GM18526 (cell line): ENCODE measurements around the gene YDJC.

Experiments used
- POLR2A ChIP-seq: IDR thresholded peaks from 3 replicates; pipeline ENCODE4 v1.6.1; 2011; ENCODE audit not compliant: insufficient read length; ENCODE audit errors: extremely low read depth

The YDJC gene

GRCh38 chr22:21641417-21641788 lies 11.6 kb upstream of the YDJC start:
- TF ChIP-seq POLR2A = no peak

GRCh38 chr22:21640810-21641209 lies 11.0 kb upstream of the YDJC start:
- no peak for TF ChIP-seq POLR2A

DNA sequence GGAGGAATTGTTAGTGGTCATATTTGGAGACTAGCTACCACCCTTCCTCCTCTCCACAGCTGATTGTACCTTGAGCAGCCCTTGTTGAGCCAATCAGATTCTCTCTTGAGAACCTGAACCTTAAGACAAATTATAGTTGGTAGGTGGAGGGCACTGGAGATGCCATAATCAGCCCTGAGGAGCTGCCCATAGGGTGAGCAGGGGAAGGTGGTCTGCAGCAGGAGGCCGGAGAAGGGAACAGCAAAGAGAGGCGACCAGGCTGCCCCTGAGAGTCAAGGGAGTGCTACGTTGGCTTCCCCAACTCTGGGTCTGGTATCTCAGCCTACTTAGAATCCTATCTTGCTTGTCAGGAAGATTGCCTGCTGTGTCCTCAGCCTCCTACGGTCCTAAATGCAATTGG lies 9.5 kb upstream of the YDJC start:
- no peak for TF ChIP-seq POLR2A

GRCh38 chr22:21636629-21637218 lies 6.9 kb upstream of the YDJC start:
- no peak for TF ChIP-seq POLR2A

DNA sequence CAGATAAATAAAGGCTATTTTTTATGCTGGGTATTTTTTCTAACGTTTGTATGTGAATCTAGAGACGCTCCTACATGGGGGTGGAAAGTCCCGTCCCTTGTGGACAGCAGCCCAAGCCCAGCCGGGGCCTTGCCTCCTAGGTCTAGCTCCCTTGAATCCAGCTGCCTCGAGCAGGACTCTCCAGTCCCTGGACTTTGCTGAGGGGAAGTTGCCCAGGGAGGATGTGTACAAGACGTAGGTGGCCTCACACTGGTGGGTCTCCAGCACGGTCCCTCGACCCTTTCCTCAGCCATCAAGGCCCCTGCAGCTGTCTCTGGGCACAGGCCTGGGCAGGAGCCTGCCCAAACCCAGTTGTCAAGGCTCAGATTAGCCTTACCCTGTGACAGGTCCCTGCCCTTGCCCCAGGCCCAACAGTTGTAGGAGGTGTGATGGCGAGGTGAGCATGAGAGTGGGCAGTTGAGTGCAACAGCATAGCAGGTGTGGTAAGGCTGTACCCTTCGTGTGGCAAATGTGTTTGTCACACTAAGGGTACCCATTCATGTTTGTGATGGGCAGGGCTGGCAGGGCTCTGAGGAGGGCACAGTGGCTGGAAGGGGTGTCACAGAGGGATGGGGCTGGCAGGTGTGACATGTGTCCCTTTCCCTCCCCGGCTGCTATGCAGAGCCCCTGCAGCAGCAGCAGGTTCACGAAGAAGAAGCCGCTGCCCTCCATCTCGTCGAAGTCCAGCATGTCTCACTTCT lies 6.1 kb upstream of the YDJC start:
- TF ChIP-seq POLR2A = no peak

GRCh38 chr22:21634844-21635243 lies 5.0 kb upstream of the YDJC start:
- no peak for TF ChIP-seq POLR2A

DNA sequence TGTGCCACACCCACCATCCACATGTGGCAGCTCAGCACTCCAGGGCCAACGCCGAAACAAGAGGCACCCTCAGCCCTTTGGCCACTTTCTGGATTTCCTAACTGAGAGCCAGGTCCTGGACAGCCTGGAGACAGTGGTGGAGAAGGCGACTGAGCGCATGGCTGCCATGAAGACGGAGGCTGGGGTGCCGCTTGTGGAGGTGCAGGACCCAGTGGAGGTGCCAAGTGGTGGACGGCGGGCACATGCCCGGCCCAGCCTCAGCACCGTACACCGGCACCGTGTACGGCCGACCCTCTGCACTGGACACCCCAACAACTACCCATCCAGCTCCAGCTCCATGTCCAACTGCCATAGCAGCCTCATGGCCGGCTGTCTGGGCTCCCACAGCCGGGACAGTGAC lies 4.3 kb upstream of the YDJC start:
- TF ChIP-seq POLR2A = no peak

GRCh38 chr22:21633481-21633880 lies 3.7 kb upstream of the YDJC start:
- TF ChIP-seq POLR2A = no peak

GRCh38 chr22:21632931-21633330 lies 3.1 kb upstream of the YDJC start:
- no peak for TF ChIP-seq POLR2A

- TF ChIP-seq POLR2A = no peak
Observed at GRCh38 chr22:21632237-21632895, 2.5 kb upstream of the YDJC start, which contains the start of gene CCDC116. CCDC116 (plus strand) TSS chr22:21632760; CDS start chr22:21633182, 422 bp downstream.

- TF ChIP-seq POLR2A = no peak
Observed at GRCh38 chr22:21631025-21631424, 1.2 kb upstream of the YDJC start.

DNA sequence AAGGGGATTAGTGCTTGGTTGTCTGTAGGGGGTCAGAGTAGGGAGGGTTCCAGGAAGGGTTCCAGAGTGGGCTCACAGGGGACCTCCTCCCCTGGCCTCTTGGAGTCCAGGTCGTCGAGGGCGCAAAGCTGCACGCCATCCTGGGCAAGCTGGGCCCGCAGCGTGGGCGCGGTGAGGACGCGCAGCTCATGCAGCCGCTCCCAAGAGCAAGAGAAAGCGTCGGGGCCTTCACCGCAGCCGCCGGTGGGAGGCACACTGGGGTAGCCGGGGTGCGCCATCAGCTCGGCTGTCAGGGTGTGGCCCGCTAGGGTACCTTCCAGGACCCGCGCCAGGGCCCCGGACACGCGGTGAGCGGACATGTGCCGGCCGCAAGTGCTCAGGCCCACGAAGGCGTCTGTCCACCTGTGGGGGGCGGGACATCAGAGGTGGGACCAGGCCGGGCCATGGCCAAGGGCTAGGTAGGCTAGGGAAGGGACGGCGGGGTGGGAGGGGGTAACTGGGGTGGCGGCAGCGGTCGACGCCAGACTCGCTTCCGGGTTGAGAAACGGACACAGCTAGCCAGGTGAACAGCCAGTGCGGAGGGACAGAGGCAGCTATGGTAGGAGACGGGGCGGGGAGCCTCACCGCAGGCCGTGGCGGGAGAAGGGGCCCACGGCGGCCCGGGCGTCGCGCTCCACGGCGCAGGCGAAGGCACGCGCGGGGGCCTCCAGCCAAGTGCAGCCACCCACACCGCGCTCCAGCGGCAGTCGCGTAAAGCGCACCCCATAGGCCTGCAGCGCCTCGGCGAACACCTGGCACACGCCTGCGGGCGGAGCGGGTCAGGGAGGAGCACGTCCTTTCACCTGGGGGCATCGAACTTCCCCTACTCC lies 1.2 kb downstream of the YDJC start:
- no peak for TF ChIP-seq POLR2A

GRCh38 chr22:21626735-21627469 lies 2.9 kb downstream of the YDJC start:
- TF ChIP-seq POLR2A = no peak

GRCh38 chr22:21626073-21626734 lies 3.6 kb downstream of the YDJC start:
- no peak for TF ChIP-seq POLR2A
